ENCODE results near the gene SLC35G6.
A peak's percentile ranks its signal among the peaks of the same experiment; 100 is the strongest.
"Not testable (repeated sequence)": the region's sequence is repeated elsewhere in the genome, so short reads cannot be mapped to it uniquely, and the experiment has no call there.

The SLC35G6 gene

GRCh38 chr17:7479213-7480088 is 1.8 kb upstream of the SLC35G6 start, which contains the start of gene ZBTB4:
ZBTB4 (minus strand) TSS chr17:7479631; CDS start chr17:7466801, 12,830 bp downstream.
- DNase-seq: peak; percentile 29

GRCh38 chr17:7480089-7480384 is 1.2 kb upstream of the SLC35G6 start:
- DNase-seq: no peak

- not testable (repeated sequence) for DNase-seq
Observed at GRCh38 chr17:7481842-7482741, 846 bp downstream of the SLC35G6 start.

- DNase-seq: not testable (repeated sequence)
Observed at GRCh38 chr17:7482742-7483088, 1.5 kb downstream of the SLC35G6 start.

GRCh38 chr17:7483255-7484066 is 2.2 kb downstream of the SLC35G6 start:
- DNase-seq: peak; percentile 85

- DNase-seq: peak; percentile 94
Observed at GRCh38 chr17:7484067-7484918, 3.0 kb downstream of the SLC35G6 start, which contains the start of gene POLR2A. POLR2A (plus strand) TSS chr17:7484366.

GRCh38 chr17:7484919-7485377 is 3.7 kb downstream of the SLC35G6 start:
- no peak for DNase-seq

GRCh38 chr17:7486181-7486580 is 4.9 kb downstream of the SLC35G6 start:
- DNase-seq: no peak

- no peak for DNase-seq
Observed at GRCh38 chr17:7490144-7490543, 8.9 kb downstream of the SLC35G6 start.

GRCh38 chr17:7491583-7491982 is 10.3 kb downstream of the SLC35G6 start:
- no peak for DNase-seq

GRCh38 chr17:7493941-7494340 is 12.7 kb downstream of the SLC35G6 start:
- no peak for DNase-seq

GRCh38 chr17:7495906-7496434 is 14.7 kb downstream of the SLC35G6 start:
- DNase-seq: no peak

- DNase-seq: no peak
Observed at GRCh38 chr17:7496470-7497183, 15.4 kb downstream of the SLC35G6 start.

- DNase-seq: no peak
Observed at GRCh38 chr17:7497228-7497627, 16.0 kb downstream of the SLC35G6 start.

- no peak for DNase-seq
Observed at GRCh38 chr17:7497636-7498035, 16.4 kb downstream of the SLC35G6 start.

GRCh38 chr17:7499161-7499560 is 17.9 kb downstream of the SLC35G6 start:
- no peak for DNase-seq

GRCh38 chr17:7501729-7502128 is 20.5 kb downstream of the SLC35G6 start:
- DNase-seq: no peak

- no peak for DNase-seq
Observed at GRCh38 chr17:7502171-7502847, 21.1 kb downstream of the SLC35G6 start.

- DNase-seq: no peak
Observed at GRCh38 chr17:7502987-7503386, 21.7 kb downstream of the SLC35G6 start.

- DNase-seq: no peak
Observed at GRCh38 chr17:7503521-7503920, 22.3 kb downstream of the SLC35G6 start.
